Measurements from ENCODE around the gene PRR14L. TPM values are rescaled to one million over a fixed set of nuclear protein-coding genes. Genes with fewer than 3 reads are reported as not detected.

The PRR14L gene
- total and polyA plus RNA-seq, 2 of the 13 experiments (the other 11 are each of a cell fraction or from before 2014, with no cell fraction given) = 6.6 to 16.5 TPM

- TF ChIP-seq ZNF276 (CRISPR knock-in tag; IDR thresholded peaks at IDR 0.05; ENCODE audit: low read depth) (no peak), HBP1 (CRISPR knock-in tag; IDR thresholded peaks at IDR 0.05; ENCODE audit: low read depth) (0 out of 2 replicates have a peak, but pooled peaks have one; percentile 34), ZNF335 (CRISPR knock-in tag; IDR thresholded peaks at IDR 0.05) (peak; percentile 40; the same call in 1 of the 2 replicates), FIP1L1 (IDR thresholded peaks at IDR 0.05; ENCODE audit: borderline replicate concordance, insufficient read depth, low read depth, low read length) (no peak), ZNF761 (CRISPR knock-in tag; conservative IDR thresholded peaks at IDR 0.05) (no peak), ATF2 (CRISPR knock-in tag; IDR thresholded peaks at IDR 0.05) (peak; percentile 17; the same call in 1 of the 2 replicates), PHF20 (CRISPR knock-in tag; IDR thresholded peaks at IDR 0.05) (peak; percentile 95), ZNF652 (CRISPR knock-in tag; IDR thresholded peaks at IDR 0.05; ENCODE audit: borderline replicate concordance, low read depth) (no peak), MED1 (CRISPR knock-in tag; IDR thresholded peaks at IDR 0.05) (peak; percentile 84), AKAP8 (CRISPR knock-in tag; IDR thresholded peaks at IDR 0.05) (no peak), ZNF891 (CRISPR knock-in tag; IDR thresholded peaks at IDR 0.05) (peak; percentile 70; the same call in 1 of the 2 replicates), FOXA3 (CRISPR knock-in tag; IDR thresholded peaks at IDR 0.05) (peak; percentile 52; the same call in 1 of the 2 replicates), ZNF253 (CRISPR knock-in tag; IDR thresholded peaks at IDR 0.05; ENCODE audit: borderline replicate concordance) (no peak), ZNF317 (CRISPR knock-in tag; IDR thresholded peaks at IDR 0.05) (no peak), THAP11 (CRISPR knock-in tag; IDR thresholded peaks at IDR 0.05) (peak; percentile 91), ZNF772 (CRISPR knock-in tag; IDR thresholded peaks at IDR 0.05) (no peak), ZNF574 (CRISPR knock-in tag; IDR thresholded peaks at IDR 0.05) (peak; percentile 90), MLX (CRISPR knock-in tag; IDR thresholded peaks at IDR 0.05) (peak; percentile 44; the same call in 1 of the 2 replicates), ZNF564 (CRISPR knock-in tag; IDR thresholded peaks at IDR 0.05) (0 out of 2 replicates have a peak, but pooled peaks have one; percentile 30), AHR (CRISPR knock-in tag; IDR thresholded peaks at IDR 0.05) (no peak), GPN1 (CRISPR knock-in tag; IDR thresholded peaks at IDR 0.05; ENCODE audit: borderline replicate concordance) (no peak), ZSCAN21 (CRISPR knock-in tag; IDR thresholded peaks at IDR 0.05; ENCODE audit: borderline replicate concordance) (peak; percentile 34; the same call in 1 of the 2 replicates)
Observed at GRCh38 chr22:31661851-31662667, 87.9 kb downstream of the PRR14L start, which contains the start of gene PISD (continued).

Measured in HepG2 (cell line).